Measurements from ENCODE around the gene AVL9.

DNA sequence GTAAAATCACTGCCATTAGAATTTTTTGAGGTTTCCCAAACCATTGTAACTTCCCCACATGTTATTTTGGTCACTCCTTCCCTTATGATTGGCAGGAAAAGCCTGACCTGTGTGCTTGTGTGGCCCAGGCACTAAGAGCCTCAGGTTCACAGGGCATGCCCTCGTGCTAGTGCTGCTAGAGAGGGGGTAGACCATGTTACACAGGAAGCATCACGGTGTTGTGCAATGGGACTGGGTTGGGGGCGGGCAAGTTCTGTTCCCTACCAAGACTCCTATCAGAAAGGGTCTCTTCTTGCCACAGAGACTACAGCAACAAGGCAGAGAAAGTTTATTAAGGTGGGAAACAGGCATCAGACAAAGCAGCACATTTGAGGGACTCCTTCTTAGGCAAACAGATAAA is 37.3 kb upstream of the AVL9 start:
- TF ChIP-seq, protein P1, sequence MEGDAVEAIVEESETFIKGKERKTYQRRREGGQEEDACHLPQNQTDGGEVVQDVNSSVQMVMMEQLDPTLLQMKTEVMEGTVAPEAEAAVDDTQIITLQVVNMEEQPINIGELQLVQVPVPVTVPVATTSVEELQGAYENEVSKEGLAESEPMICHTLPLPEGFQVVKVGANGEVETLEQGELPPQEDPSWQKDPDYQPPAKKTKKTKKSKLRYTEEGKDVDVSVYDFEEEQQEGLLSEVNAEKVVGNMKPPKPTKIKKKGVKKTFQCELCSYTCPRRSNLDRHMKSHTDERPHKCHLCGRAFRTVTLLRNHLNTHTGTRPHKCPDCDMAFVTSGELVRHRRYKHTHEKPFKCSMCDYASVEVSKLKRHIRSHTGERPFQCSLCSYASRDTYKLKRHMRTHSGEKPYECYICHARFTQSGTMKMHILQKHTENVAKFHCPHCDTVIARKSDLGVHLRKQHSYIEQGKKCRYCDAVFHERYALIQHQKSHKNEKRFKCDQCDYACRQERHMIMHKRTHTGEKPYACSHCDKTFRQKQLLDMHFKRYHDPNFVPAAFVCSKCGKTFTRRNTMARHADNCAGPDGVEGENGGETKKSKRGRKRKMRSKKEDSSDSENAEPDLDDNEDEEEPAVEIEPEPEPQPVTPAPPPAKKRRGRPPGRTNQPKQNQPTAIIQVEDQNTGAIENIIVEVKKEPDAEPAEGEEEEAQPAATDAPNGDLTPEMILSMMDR (IDR thresholded peaks at IDR 0.05) = no peak
- no peak for TF ChIP-seq EZH2 (IDR thresholded peaks at IDR 0.05; ENCODE audit: borderline replicate concordance, insufficient read depth, low read depth, low read length, poor library complexity, severe bottlenecking)
